ENCODE data around the gene APLF.

GRCh38 chr2:68436270-68436669 is 31.1 kb upstream of the APLF start:
- TF ChIP-seq POLR2A (IDR thresholded peaks at IDR 0.05) (no peak), EP300 (IDR thresholded peaks at IDR 0.05) (no peak)

Measured in tibial nerve (tissue), 3 donors.